ENCODE measurements around the gene F5.

F5 gene

GRCh38 chr1:169473347-169473746 lies 112.9 kb downstream of the F5 start:
- DNase-seq: no peak

- DNase-seq: no peak
Measured at GRCh38 chr1:169472738-169473137, 113.5 kb downstream of the F5 start.

- no peak for DNase-seq
Measured at GRCh38 chr1:169468982-169469381, 117.3 kb downstream of the F5 start.

GRCh38 chr1:169466259-169467230 lies 119.7 kb downstream of the F5 start:
- peak; percentile 12 for DNase-seq

- DNase-seq: no peak
Measured at GRCh38 chr1:169465281-169465680, 121.0 kb downstream of the F5 start.
